ENCODE data around the gene ANO10. TPM values are rescaled to one million over a fixed set of nuclear protein-coding genes. Genes with fewer than 3 reads are reported as not detected.
"Not testable (repeated sequence)": the region's sequence is repeated elsewhere in the genome, so short reads cannot be mapped to it uniquely, and the experiment has no call there.

ANO10 gene
- total RNA-seq, 1 donor from 2014 or later, result 24.9 TPM

DNA sequence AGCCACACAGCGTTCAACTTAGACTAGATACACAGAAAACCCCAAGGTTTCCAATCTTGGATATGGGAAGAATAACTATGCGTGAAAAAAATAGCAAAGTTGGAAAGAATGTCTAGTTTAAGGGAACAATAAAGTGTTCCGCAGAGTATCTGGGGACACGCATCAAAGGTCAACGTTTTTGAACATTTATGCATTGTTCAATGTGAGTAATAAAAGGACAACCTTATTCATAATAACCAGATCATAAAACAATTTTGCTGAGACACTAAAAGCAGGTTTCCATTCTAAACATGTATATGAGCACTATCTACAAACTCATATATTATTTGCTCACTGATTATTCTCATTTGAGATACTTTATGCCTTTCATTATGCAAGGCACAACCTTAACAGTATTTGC lies 7.8 kb downstream of the ANO10 start:
- H3K27me3 ChIP-seq, result no peaks in the 10 kb centered on the region
- H3K36me3 ChIP-seq, result no peaks in the 10 kb centered on the region
- no peak overlapping the region for H3K4me3 ChIP-seq
- DNase-seq (ENCODE audit: low spot score in 2 of 2), result no peak
- intact Hi-C loops (cut with DNase I), result no loop called here
- TF ChIP-seq, protein P1, sequence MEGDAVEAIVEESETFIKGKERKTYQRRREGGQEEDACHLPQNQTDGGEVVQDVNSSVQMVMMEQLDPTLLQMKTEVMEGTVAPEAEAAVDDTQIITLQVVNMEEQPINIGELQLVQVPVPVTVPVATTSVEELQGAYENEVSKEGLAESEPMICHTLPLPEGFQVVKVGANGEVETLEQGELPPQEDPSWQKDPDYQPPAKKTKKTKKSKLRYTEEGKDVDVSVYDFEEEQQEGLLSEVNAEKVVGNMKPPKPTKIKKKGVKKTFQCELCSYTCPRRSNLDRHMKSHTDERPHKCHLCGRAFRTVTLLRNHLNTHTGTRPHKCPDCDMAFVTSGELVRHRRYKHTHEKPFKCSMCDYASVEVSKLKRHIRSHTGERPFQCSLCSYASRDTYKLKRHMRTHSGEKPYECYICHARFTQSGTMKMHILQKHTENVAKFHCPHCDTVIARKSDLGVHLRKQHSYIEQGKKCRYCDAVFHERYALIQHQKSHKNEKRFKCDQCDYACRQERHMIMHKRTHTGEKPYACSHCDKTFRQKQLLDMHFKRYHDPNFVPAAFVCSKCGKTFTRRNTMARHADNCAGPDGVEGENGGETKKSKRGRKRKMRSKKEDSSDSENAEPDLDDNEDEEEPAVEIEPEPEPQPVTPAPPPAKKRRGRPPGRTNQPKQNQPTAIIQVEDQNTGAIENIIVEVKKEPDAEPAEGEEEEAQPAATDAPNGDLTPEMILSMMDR (IDR thresholded peaks at IDR 0.05), result no peak
- H3K4me1 ChIP-seq, result peaks cover 0 to 2% of the 10 kb centered on the region in 2 donors
- H3K27ac ChIP-seq, result no peak overlapping the region
- no peaks in the 10 kb centered on the region for H3K9me3 ChIP-seq

DNA sequence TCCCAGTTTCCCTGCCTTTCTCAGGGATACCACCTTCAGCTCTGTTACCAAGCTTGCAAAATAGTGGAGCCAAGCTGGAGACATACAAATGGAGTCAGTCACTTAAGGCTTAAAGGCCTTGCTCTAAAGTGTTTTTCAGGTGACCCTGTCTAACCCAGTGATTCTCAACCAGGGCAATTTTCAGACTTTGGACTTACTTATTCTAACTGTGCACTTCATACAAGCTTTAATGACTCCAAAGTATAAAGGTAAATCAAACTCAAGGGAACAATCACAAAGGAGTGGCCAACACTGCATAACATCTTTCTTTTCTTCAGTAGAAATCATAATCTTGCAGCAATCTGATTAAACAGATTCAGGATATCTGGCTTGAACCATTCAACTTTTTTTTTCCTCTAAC lies 9.4 kb downstream of the ANO10 start:
- DNase-seq (ENCODE audit: low spot score in 2 of 2), result no peak
- intact Hi-C loops (cut with DNase I), result no loop called here
- H3K36me3 ChIP-seq, result no peaks in the 10 kb centered on the region
- TF ChIP-seq, protein P1 (IDR thresholded peaks at IDR 0.05), result no peak
- H3K9me3 ChIP-seq, result no peaks in the 10 kb centered on the region
- H3K27me3 ChIP-seq, result no peaks in the 10 kb centered on the region
- H3K4me3 ChIP-seq, result no peak overlapping the region
- no peak overlapping the region for H3K27ac ChIP-seq
- no peaks in the 10 kb centered on the region for H3K4me1 ChIP-seq

DNA sequence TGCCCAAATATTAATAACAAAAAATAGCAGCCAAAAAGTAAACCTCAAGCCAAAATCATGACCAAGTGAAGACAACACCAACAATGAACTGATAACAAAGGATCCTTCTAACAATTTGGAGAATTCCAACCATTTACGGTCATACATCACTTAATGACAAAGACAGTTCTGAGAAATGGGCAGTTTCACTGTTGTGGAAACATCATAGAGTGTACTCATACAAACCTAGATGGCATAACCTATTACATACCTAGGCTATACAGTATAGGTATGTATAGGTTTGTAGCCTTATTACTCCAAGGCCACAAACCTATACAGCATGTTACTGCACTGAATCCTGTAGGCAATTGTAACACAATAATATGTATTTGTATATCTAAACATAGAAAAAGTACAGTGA lies 12.4 kb downstream of the ANO10 start:
- intact Hi-C loops (cut with DNase I), result no loop called here
- H3K27me3 ChIP-seq, result no peaks in the 10 kb centered on the region

DNA sequence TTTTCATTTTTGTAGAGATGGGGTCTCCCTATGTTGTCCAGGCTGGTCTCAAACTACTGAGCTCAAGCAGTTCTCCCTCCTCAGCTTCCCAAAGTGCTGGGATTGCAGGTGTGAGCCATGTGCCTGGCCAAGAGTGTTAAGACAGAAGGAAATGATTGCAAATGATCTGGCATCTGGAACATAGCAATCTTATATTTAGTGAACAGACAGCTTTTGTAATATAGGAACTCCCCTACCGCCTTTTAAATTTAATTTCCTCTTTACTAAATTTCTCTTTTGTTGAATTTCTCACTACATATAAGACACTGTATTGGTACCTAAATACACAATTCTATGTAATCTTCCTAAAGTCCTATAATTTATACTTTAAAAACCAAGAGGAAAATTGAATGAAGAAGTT lies 13.1 kb downstream of the ANO10 start:
- DNase-seq (ENCODE audit: low spot score in 2 of 2), result no peak
- H3K9me3 ChIP-seq, result no peaks in the 10 kb centered on the region
- intact Hi-C loops (cut with DNase I), result no loop called here
- peaks cover 2 to 10% of the 10 kb centered on the region in 2 donors for H3K36me3 ChIP-seq
- no peak overlapping the region for H3K27ac ChIP-seq
- H3K27me3 ChIP-seq, result no peaks in the 10 kb centered on the region
- H3K4me1 ChIP-seq, result no peaks in the 10 kb centered on the region
- TF ChIP-seq, protein P1 (IDR thresholded peaks at IDR 0.05), result no peak
- H3K4me3 ChIP-seq, result no peak overlapping the region

More for the DNA sequence above, 12.4 kb downstream of the ANO10 start:
- Histone ChIP-seq H3K27ac (no peak overlapping the region), H3K4me3 (no peak overlapping the region), H3K9me3 (no peaks in the 10 kb centered on the region), H3K36me3 (peaks cover 2 to 9% of the 10 kb centered on the region in 2 donors), H3K4me1 (no peaks in the 10 kb centered on the region)
- TF ChIP-seq, protein P1 (IDR thresholded peaks at IDR 0.05), result no peak
- DNase-seq (ENCODE audit: low spot score in 2 of 2), result no peak

DNA sequence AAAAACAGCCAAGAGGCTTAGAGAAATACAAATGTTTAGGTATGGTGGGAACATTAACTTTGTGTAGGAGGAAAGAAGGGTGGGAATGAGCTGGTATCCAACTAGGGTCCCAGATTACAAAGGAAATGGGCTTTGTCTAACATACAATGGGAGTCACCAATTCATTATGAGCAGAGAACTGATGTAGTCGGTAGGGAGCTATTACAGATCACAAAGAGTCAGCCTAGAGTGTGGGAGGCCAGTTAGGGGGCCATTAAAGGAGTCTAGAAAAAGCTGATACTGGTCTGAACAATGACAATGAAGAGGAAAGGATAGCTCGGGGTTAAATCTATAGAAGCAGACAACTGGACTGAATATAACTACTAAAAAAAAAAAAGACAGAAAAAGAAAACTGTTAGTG lies 15.5 kb downstream of the ANO10 start:
- TF ChIP-seq, protein P1 (IDR thresholded peaks at IDR 0.05), result no peak
- Histone ChIP-seq H3K4me3 (no peak overlapping the region), H3K9me3 (no peaks in the 10 kb centered on the region), H3K27ac (no peak overlapping the region), H3K4me1 (no peaks in the 10 kb centered on the region), H3K36me3 (peaks cover 2 to 10% of the 10 kb centered on the region in 2 donors), H3K27me3 (no peaks in the 10 kb centered on the region)
- no peak for DNase-seq (ENCODE audit: low spot score in 2 of 2)
- intact Hi-C loops (cut with DNase I), result no loop called here

DNA sequence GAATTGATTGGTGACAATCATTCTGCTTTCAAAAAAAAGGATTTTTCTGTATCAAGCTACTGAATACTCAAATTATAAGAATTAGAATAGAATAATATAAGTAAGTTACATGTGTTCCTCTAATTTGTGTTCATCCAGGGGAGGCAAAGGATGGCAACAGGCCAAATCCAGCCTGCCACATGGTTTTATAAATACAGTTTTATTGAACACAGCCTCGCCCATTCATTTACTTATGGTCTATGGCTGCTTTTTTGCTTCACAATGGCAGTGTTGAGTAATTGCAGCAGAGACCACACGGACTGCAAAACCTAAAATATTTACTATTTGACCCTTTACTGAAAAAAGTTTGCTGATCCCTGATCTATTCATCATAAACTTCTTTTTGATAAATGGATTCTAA lies 21.9 kb downstream of the ANO10 start:
- intact Hi-C loops (cut with DNase I); H3K4me1 ChIP-seq; H3K9me3 ChIP-seq; H3K4me3 ChIP-seq; H3K27ac ChIP-seq; DNase-seq (ENCODE audit: low spot score in 2 of 2); H3K27me3 ChIP-seq: not testable (repeated sequence)
- H3K36me3 ChIP-seq, result peaks cover 0 to 19% of the 10 kb centered on the region in 2 donors
